Upper lobe of left lung (tissue), 6 donors: Measurements from ENCODE around the gene FNDC1. TPM values are rescaled to one million over a fixed set of nuclear protein-coding genes. Genes with fewer than 3 reads are reported as not detected.
A peak's percentile ranks its signal among the peaks of the same experiment; 100 is the strongest.

Experiments
- ATAC-seq, 2 donors: fragments of 200-7000 bp; cut with Tn5 transposase; one replicate each; pipeline ENCODE4 v1.9.1; 2022; ENCODE audit warnings: mild to moderate bottlenecking in 2 of 2, moderate library complexity in 2 of 2; ENCODE audit not compliant: low FRiP score in 2 of 2
- DNase-seq, 2 donors: peaks; one replicate each; pipeline ENCODE4 v3.0.0-alpha.2; 2019 to 2020
- H3K27ac ChIP-seq, 4 donors: fragments of 200-600 bp; sonication (generic); one replicate each; pipeline ENCODE4 v1.5.1; 2016 to 2019
- H3K27me3 ChIP-seq, 4 donors: fragments of 200-600 bp; sonication (generic); one replicate each; pipeline ENCODE4 v1.5.1; 2017 to 2019
- H3K36me3 ChIP-seq, 4 donors: fragments of 200-600 bp; sonication (generic); one replicate each; pipeline ENCODE4 v1.5.1; 2016 to 2019
- H3K4me1 ChIP-seq, 4 donors: fragments of 200-600 bp; sonication (generic); one replicate each; pipeline ENCODE4 v1.5.1; 2018 to 2019
- H3K4me3 ChIP-seq, 4 donors: fragments of 200-600 bp; sonication (generic); one replicate each; pipeline ENCODE4 v1.5.1; 2017 to 2019; ENCODE audit warnings: mild to moderate bottlenecking in 2 of 4, moderate library complexity in 1 of 4
- H3K9me3 ChIP-seq, 4 donors: fragments of 200-600 bp; sonication (generic); one replicate each; pipeline ENCODE4 v1.5.1; 2018 to 2019
- CTCF ChIP-seq, 6 experiments: fragments of 450-650 bp in 4 of 6; fragments of 200-600 bp in 2 of 6; sonication (generic) in 2 of 6; IDR thresholded peaks; one replicate each; pipeline ENCODE4 v1.5.1; 2016 to 2019; ENCODE audit warnings: antibody characterized with exemption in 6 of 6
- EP300 ChIP-seq, 4 donors: sonication (generic); formaldehyde crosslinking; IDR thresholded peaks; one replicate each; pipeline ENCODE4 v1.5.1; 2017; ENCODE audit warnings: antibody characterized with exemption in 4 of 4, control low read depth in 2 of 4
- POLR2A ChIP-seq, 4 donors: fragments of 450-650 bp; IDR thresholded peaks; one replicate each; pipeline ENCODE4 v1.5.1; 2016 to 2017; ENCODE audit warnings: antibody characterized with exemption in 4 of 4, mild to moderate bottlenecking in 2 of 4
- POLR2AphosphoS5 ChIP-seq, 2 donors: sonication (generic); formaldehyde crosslinking; IDR thresholded peaks; one replicate each; pipeline ENCODE4 v1.5.1; 2017; ENCODE audit warnings: antibody characterized with exemption in 2 of 2
- WGBS, 2 donors: methylation state at CpG; one replicate each; pipeline ENCODE4 v1.1.5; 2017 to 2018; 5-methylcytosine and 5-hydroxymethylcytosine counted together
- total RNA-seq, 6 donors: library from RNA; depleted of rRNA in 4 of 6; stranded (reverse); fragments of >200 nt in 4 of 6; gene quantifications; one replicate each; pipeline versions ENCODE4 v1.1.0 to v1.2.1, GENCODE V29; 2016 to 2021
- donor health status: DM: no; HTN: no; CAD: no; lungs with moderate emphysema.
- donor health status: DM: no; HTN: yes; CAD: no; lungs with severe emphysema.

Gene FNDC1
- total RNA-seq, 6 donors from 2014 or later: 0.30 to 1.8 (median 0.65) TPM; not detected in 2

- no peaks in the 10 kb centered on the region for H3K9me3 ChIP-seq
- H3K27ac ChIP-seq: no peak overlapping the region
- no peaks in the 10 kb centered on the region for H3K36me3 ChIP-seq
- peak in 1 of 2 donors; percentile 48 for ATAC-seq
- no peak for DNase-seq
- H3K27me3 ChIP-seq: no peaks in the 10 kb centered on the region
- no peak overlapping the region for H3K4me3 ChIP-seq
- TF ChIP-seq POLR2AphosphoS5 (IDR thresholded peaks at IDR 0.05) (no peak), EP300 (IDR thresholded peaks at IDR 0.05) (no peak), POLR2A (IDR thresholded peaks at IDR 0.05) (no peak), CTCF (IDR thresholded peaks at IDR 0.05) (no peak)
- H3K4me1 ChIP-seq: no peaks in the 10 kb centered on the region
- WGBS, 2 donors: 47 to 60% methylated on average over 3 of the region's 3 CpGs
Observed at GRCh38 chr6:159305804-159306537, 136.8 kb downstream of the FNDC1 start.

GRCh38 chr6:159307246-159307790, 138.1 kb downstream of the FNDC1 start:
- H3K36me3 ChIP-seq: no peaks in the 10 kb centered on the region
- TF ChIP-seq POLR2AphosphoS5 (IDR thresholded peaks at IDR 0.05) (no peak), EP300 (IDR thresholded peaks at IDR 0.05) (no peak), CTCF (IDR thresholded peaks at IDR 0.05) (no peak)

DNA sequence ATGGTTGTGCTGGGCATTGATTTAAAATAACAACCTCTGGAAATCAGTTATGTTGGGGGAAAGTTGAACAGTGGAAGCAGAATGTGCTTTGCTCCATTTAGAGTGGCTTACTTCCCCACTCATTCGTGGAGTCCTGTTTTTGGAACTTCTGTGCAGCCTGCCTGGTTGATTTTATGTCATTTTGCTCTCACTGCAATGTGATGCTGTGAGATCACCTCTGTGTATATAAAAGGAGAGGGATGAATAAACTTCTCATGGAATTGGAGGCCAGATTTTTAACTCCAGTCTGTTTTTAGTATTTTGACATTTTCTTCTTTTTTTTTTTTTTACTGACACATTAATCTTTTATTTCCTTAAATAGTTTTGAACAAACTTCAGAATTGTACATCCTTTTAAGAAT, 139.0 kb downstream of the FNDC1 start:
- Histone ChIP-seq H3K27me3 (no peaks in the 10 kb centered on the region), H3K4me1 (no peaks in the 10 kb centered on the region), H3K27ac (no peak overlapping the region), H3K4me3 (no peak overlapping the region), H3K9me3 (no peaks in the 10 kb centered on the region), H3K36me3 (no peaks in the 10 kb centered on the region)
- WGBS, 2 donors: 13 to 33% methylated on average over 1 of the region's 1 CpG
- DNase-seq (no peak), ATAC-seq (no peak)
- TF ChIP-seq POLR2AphosphoS5 (IDR thresholded peaks at IDR 0.05) (no peak), EP300 (IDR thresholded peaks at IDR 0.05) (no peak), CTCF (IDR thresholded peaks at IDR 0.05) (no peak), POLR2A (IDR thresholded peaks at IDR 0.05) (no peak)

More at GRCh38 chr6:159307246-159307790, 138.1 kb downstream of the FNDC1 start:
- Histone ChIP-seq H3K9me3 (no peaks in the 10 kb centered on the region), H3K4me3 (no peak overlapping the region), H3K27me3 (no peaks in the 10 kb centered on the region), H3K27ac (no peak overlapping the region), H3K4me1 (no peaks in the 10 kb centered on the region)
- 67 to 94% methylated on average over 2 of the region's 2 CpGs for WGBS, 2 donors
- no peak for ATAC-seq
- DNase-seq: no peak

GRCh38 chr6:159309723-159310122, 140.5 kb downstream of the FNDC1 start:
- Histone ChIP-seq H3K36me3 (no peaks in the 10 kb centered on the region), H3K27ac (no peak overlapping the region), H3K4me3 (no peak overlapping the region), H3K27me3 (no peaks in the 10 kb centered on the region), H3K9me3 (no peaks in the 10 kb centered on the region), H3K4me1 (no peaks in the 10 kb centered on the region)
- TF ChIP-seq CTCF (IDR thresholded peaks at IDR 0.05): no peak
- TF ChIP-seq POLR2AphosphoS5 (IDR thresholded peaks at IDR 0.05): no peak
- TF ChIP-seq POLR2A (IDR thresholded peaks at IDR 0.05): no peak
- TF ChIP-seq EP300 (IDR thresholded peaks at IDR 0.05): no peak
- 87 to 97% methylated on average over 1 of the region's 1 CpG for WGBS, 2 donors
- DNase-seq (no peak), ATAC-seq (no peak)

- TF ChIP-seq EP300 (IDR thresholded peaks at IDR 0.05) (no peak), CTCF (IDR thresholded peaks at IDR 0.05) (no peak), POLR2A (IDR thresholded peaks at IDR 0.05) (no peak)
- no peak overlapping the region for H3K4me3 ChIP-seq
- H3K4me1 ChIP-seq: no peaks in the 10 kb centered on the region
- 61 to 65% methylated on average over 4 of the region's 4 CpGs for WGBS, 2 donors
- no peaks in the 10 kb centered on the region for H3K9me3 ChIP-seq
- H3K27ac ChIP-seq: no peak overlapping the region
- no peaks in the 10 kb centered on the region for H3K27me3 ChIP-seq
- no peaks in the 10 kb centered on the region for H3K36me3 ChIP-seq
- ATAC-seq (no peak), DNase-seq (no peak)
Observed at GRCh38 chr6:159311618-159312017, 142.4 kb downstream of the FNDC1 start.
